ENCODE data around the gene SPPL2B. TPM values are rescaled to one million over a fixed set of nuclear protein-coding genes. Genes with fewer than 3 reads are reported as not detected.
A peak's percentile ranks its signal among the peaks of the same experiment; 100 is the strongest.

SPPL2B gene
- total RNA-seq, 1 donor = 32.6 TPM

DNA sequence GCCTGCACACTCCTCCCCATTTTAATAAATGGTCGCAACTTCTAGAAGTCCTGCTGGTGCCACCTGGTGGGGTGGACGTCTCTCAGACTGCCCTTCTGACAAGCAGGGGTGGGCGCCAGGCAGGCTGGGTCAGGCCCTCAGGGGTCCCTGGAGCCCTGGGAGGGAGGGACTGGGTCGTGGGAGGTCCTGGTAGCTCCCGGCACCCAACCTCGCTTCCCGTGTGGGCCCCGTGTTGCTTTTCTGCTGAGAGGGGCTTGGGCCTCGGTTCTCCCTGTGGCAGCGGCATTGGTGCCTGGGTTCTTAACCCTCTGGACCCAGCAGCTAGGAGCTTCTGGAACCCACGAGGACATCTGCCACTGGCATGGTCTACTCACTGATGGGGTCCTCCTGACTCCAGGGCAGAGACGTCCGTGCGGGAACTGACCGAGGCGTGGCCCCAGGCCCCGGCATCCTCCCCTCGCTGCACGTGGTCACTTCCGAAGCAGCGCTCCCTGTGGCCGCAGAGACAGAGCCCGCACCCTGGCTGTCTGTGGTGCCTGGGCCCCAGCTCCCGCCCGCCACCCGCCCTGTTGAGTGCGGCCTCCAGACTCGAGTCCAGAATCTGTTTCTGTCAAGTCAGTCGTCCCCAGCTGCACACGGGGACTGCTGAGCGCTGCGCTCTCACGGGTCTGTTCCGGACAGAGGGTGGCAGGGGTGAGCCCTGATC, 25.6 kb downstream of the SPPL2B start:
- Histone ChIP-seq H3K27me3 (ENCODE audit: insufficient read depth, low read length) (peaks cover 6% of the 10 kb centered on the region), H3K27ac (ENCODE audit: low read depth, low read length) (no peak overlapping the region), H3K9me3 (ENCODE audit: low read depth, low read length) (no peaks in the 10 kb centered on the region), H3K4me1 (ENCODE audit: insufficient read depth, low read length) (no peaks in the 10 kb centered on the region), H2AFZ (ENCODE audit: low read length) (no peak overlapping the region), H3K4me2 (ENCODE audit: insufficient read depth, low read length) (no peak overlapping the region), H3K79me2 (ENCODE audit: insufficient read depth, low read length) (no peaks in the 10 kb centered on the region), H4K20me1 (ENCODE audit: insufficient read depth, low read length) (no peaks in the 10 kb centered on the region), H3K36me3 (ENCODE audit: insufficient read depth, low read length) (peaks cover 6% of the 10 kb centered on the region), H3K4me3 (ENCODE audit: insufficient read depth, low read length) (no peak overlapping the region)
- TF ChIP-seq, protein P1, sequence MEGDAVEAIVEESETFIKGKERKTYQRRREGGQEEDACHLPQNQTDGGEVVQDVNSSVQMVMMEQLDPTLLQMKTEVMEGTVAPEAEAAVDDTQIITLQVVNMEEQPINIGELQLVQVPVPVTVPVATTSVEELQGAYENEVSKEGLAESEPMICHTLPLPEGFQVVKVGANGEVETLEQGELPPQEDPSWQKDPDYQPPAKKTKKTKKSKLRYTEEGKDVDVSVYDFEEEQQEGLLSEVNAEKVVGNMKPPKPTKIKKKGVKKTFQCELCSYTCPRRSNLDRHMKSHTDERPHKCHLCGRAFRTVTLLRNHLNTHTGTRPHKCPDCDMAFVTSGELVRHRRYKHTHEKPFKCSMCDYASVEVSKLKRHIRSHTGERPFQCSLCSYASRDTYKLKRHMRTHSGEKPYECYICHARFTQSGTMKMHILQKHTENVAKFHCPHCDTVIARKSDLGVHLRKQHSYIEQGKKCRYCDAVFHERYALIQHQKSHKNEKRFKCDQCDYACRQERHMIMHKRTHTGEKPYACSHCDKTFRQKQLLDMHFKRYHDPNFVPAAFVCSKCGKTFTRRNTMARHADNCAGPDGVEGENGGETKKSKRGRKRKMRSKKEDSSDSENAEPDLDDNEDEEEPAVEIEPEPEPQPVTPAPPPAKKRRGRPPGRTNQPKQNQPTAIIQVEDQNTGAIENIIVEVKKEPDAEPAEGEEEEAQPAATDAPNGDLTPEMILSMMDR (IDR thresholded peaks at IDR 0.05; ENCODE audit: extremely low read depth, low read depth, low read length) = no peak
- no peak for DNase-seq (ENCODE audit: insufficient read length, low spot score, missing footprints)

- Histone ChIP-seq H4K20me1 (ENCODE audit: insufficient read depth, low read length) (no peaks in the 10 kb centered on the region), H3K79me2 (ENCODE audit: insufficient read depth, low read length) (no peaks in the 10 kb centered on the region), H3K27ac (ENCODE audit: low read depth, low read length) (no peak overlapping the region), H3K4me2 (ENCODE audit: insufficient read depth, low read length) (no peak overlapping the region), H2AFZ (ENCODE audit: low read length) (no peak overlapping the region), H3K4me3 (ENCODE audit: insufficient read depth, low read length) (no peak overlapping the region), H3K27me3 (ENCODE audit: insufficient read depth, low read length) (peaks cover 9% of the 10 kb centered on the region), H3K4me1 (ENCODE audit: insufficient read depth, low read length) (no peaks in the 10 kb centered on the region), H3K36me3 (ENCODE audit: insufficient read depth, low read length) (peaks cover 5% of the 10 kb centered on the region), H3K9me3 (ENCODE audit: low read depth, low read length) (no peaks in the 10 kb centered on the region)
- TF ChIP-seq, protein P1 (IDR thresholded peaks at IDR 0.05; ENCODE audit: extremely low read depth, low read depth, low read length) = no peak
- DNase-seq (ENCODE audit: insufficient read length, low spot score, missing footprints) = no peak
Measured at GRCh38 chr19:2354670-2355069, 26.2 kb downstream of the SPPL2B start.

DNA sequence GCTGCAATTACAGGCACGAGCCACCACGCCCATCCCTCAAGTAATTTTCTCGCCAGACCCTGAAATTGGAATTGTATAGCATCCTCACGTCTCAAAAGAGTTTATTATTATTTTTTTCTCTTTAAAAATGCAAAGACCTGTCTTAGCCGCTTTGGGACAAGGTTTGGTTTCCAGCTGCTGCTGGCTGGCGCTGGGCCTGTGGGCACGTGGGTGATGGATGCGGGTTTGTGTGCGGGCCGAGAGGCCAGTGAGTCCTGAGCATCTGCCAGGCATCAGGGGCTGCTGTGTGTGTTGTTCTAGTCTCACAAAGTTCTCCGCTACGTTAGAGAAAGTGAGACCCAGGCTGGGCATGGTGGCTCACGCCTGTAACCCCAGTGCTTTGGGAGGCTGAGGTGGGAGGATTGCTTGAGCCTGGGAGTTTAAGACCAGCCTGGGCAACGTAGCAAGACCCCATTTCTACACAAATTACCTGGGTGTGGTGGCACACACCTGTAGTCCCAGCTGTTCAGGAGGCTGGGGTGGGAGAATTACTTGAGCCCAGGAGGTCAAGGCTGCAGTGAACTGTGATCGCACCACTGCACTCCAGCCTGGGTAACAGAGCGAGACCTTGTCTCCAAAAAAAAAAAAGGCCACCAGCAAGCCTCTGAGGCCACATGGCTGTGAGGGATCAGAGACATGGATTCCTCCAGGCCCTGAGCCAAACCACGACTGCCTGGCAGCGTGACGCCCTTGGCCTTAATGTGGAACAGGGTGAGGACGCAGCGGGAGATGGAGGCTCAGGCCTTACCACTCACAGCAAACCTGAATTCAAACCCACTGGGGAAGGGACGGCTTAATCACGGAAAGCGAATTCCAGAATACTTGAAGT, 26.9 kb downstream of the SPPL2B start:
- Histone ChIP-seq H3K4me2 (ENCODE audit: insufficient read depth, low read length) (no peak overlapping the region), H3K27ac (ENCODE audit: low read depth, low read length) (no peak overlapping the region), H3K27me3 (ENCODE audit: insufficient read depth, low read length) (peaks cover 13% of the 10 kb centered on the region), H3K79me2 (ENCODE audit: insufficient read depth, low read length) (no peaks in the 10 kb centered on the region), H2AFZ (ENCODE audit: low read length) (no peak overlapping the region), H3K4me3 (ENCODE audit: insufficient read depth, low read length) (no peak overlapping the region), H3K4me1 (ENCODE audit: insufficient read depth, low read length) (no peaks in the 10 kb centered on the region), H3K36me3 (ENCODE audit: insufficient read depth, low read length) (no peaks in the 10 kb centered on the region), H4K20me1 (ENCODE audit: insufficient read depth, low read length) (no peaks in the 10 kb centered on the region), H3K9me3 (ENCODE audit: low read depth, low read length) (no peaks in the 10 kb centered on the region)
- TF ChIP-seq, protein P1 (IDR thresholded peaks at IDR 0.05; ENCODE audit: extremely low read depth, low read depth, low read length) = no peak
- peak; percentile 94 for DNase-seq (ENCODE audit: insufficient read length, low spot score, missing footprints)

- no peak overlapping the region for H3K27ac ChIP-seq (ENCODE audit: low read depth, low read length)
- H3K4me3 ChIP-seq (ENCODE audit: insufficient read depth, low read length) = no peak overlapping the region
- TF ChIP-seq, protein P1 (IDR thresholded peaks at IDR 0.05; ENCODE audit: extremely low read depth, low read depth, low read length) = no peak
- H3K4me1 ChIP-seq (ENCODE audit: insufficient read depth, low read length) = no peaks in the 10 kb centered on the region
- no peaks in the 10 kb centered on the region for H3K79me2 ChIP-seq (ENCODE audit: insufficient read depth, low read length)
- no peaks in the 10 kb centered on the region for H3K36me3 ChIP-seq (ENCODE audit: insufficient read depth, low read length)
- H2AFZ ChIP-seq (ENCODE audit: low read length) = no peak overlapping the region
- peaks cover 18% of the 10 kb centered on the region for H3K27me3 ChIP-seq (ENCODE audit: insufficient read depth, low read length)
- DNase-seq (ENCODE audit: insufficient read length, low spot score, missing footprints) = peak; percentile 83
- no peaks in the 10 kb centered on the region for H4K20me1 ChIP-seq (ENCODE audit: insufficient read depth, low read length)
- no peaks in the 10 kb centered on the region for H3K9me3 ChIP-seq (ENCODE audit: low read depth, low read length)
- no peak overlapping the region for H3K4me2 ChIP-seq (ENCODE audit: insufficient read depth, low read length)
Measured at GRCh38 chr19:2356036-2356646, 27.7 kb downstream of the SPPL2B start.

Measured in osteoblast (primary cell).